SHP77 treated with DMSO at 0.1 percent for 48 hours (cell line): Measurements from ENCODE around the gene THADA.
"Not testable (repeated sequence)": the region's sequence is repeated elsewhere in the genome, so short reads cannot be mapped to it uniquely, and the experiment has no call there.

Experiments used
- DNase-seq: peaks from one replicate; lab custom pipeline; 2025; lab: John Stamatoyannopoulos, UW

Gene THADA

DNA sequence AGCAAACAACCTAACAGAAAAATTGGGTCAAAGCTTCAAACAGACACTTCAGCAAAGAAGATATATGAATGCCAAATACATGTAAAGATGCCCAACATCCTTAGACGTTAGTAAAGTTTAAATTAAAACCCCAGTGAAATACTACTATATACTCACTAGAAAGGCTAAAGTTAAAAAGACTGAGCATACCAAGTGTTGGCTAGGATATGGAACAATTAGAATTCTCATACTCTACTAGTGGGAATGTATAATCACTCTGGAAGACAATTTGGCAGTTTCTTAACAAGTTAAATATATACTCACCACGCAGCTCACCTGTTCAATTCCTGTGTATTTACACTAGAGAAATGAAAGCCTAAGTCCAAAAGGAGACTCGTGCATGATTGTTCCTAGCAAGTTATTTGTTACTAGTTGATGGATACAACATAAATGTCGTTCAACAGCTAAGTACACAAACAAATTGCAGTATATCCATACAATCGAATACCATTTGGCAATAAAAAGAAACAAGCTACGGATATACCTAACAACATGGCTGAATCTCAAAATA lies 185.7 kb downstream of the THADA start:
- no peak for DNase-seq

DNA sequence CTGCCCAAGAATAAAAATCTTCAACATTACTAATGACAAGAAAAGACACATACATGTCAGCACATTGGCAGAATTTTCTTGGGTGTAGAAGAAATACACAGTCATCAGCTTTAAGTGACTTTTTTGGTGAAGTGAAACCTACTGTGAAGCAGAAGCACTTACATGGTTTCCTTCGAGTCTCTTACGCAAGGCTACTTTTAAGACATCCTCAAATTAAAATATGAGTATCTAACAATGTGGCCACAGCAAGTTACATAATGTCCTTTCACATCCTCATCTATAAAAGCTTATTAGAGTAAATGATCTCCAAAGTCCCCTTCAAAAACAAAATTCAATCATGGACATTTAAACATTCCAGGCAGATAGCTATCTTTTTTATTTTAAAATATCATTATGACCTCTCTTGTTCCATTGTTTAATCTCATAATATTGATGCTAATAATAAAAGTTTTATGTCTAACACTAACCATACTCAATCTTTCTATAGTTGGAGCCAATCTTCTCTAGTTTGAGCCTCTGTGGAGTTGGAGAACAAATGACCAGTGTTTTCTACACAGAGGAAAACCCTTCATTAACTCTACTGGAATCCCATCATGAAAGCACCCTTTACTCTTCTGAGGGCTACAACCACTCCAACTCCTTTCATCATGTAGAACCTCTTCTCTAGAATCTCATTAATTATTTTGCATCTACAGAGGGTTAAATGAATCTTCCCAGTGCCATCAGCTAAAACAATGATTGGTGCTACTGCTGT lies 187.3 kb downstream of the THADA start:
- no peak for DNase-seq

DNA sequence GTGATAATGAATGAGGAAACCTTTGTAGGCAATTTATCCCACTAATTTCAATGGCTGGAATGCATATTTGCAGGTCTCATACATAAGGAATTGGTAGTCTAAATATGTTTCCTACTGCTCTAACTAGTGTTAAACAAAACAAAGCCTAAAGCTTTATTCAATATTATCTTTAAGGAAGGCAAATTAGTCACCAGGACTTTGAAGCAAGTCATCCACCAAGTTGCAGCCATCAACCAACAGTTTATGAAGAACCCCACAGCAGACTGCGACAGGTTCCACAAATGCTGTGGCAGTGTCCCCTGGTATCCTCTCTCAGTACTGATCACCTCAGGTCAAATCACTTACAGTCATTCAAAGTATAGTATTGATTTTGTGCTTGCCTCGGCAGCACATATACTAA lies 187.9 kb downstream of the THADA start:
- no peak for DNase-seq

DNA sequence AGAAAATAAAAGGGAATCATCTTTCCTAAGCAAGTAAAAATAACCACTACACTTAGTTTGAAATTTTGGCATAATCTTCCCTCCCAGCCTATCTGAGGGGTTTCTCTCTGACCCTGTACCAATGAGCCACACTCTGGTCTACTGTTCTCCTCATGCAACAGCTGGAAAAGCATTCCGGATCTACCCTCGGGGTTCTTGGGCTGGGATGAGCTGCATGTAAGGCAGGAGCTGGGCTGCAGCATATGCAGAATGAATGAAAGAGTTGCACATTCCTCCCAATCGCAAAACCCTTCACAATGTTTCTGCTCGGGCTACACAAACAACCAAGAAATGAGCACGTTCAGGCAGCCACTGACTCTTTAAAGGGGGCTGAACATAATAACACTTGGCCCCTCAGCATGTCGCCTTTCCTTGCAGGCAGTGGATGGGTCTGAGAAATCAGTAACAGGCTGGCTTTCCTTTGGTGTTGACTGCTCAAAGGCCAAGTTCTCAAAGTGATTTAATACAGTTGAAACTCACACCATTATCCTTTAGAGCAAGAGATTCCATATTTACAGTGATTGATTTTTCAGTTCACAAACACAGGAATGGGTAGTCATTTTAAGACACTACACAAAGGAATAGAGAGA lies 189.1 kb downstream of the THADA start:
- DNase-seq = no peak

DNA sequence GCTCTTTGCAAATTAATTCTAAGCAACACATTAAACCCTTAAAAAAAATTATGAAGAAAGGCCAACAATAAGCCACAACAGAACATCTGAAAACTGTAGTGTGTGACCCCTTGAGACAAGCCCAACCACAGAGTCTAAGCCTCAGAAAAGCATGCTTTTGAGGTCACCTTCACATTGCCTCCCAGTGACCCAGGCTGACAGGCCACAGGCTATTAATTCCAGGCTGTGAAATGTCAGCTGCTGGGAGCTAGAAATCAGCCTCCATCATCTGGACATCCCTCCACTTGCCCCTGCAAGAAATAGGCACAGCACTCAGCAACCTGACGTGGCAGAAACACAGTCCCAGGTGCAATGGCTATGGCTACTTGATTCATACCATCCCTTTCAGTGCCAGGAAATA lies 190.0 kb downstream of the THADA start:
- DNase-seq = no peak

DNA sequence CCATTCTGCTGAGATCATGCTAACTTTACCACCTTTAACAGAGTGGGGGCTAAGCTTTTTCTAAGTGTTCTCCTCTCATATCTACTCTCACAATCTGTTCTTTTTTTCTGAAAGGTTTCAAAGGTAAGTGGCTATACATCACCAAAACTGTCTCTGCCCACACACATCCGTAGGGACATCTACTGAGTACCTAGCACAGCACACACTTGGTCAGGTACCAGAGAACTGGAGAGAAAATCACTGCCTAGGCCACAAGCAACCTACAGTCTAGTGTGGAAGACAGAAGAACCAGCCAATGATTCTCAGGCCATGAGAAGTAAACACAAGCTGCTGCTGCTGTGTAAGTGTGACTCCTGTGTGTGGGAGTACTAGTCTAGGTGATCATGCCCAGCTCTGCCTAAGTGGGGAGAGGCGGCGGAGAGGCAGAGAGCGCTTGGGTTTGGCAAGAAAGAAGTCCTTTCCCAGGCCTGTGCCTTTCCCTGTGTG lies 193.3 kb downstream of the THADA start:
- DNase-seq = no peak

DNA sequence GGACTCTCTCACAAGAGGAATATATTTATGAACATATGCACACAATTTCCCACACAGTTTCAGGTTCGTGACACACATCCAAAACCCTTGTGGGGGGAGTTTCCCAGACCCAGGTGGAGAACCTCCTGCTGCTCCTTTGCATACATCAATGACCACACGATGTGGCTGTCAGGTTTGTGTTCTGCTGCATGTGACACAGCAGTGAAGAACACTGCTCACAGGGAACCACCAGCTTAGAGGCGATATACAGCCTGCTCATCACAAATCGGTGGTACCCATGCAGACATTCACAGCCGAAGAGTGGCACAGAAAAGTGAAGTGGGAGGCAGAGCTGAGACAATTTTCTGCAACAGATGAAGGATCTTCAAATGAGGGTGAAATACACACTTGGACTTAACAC lies 193.8 kb downstream of the THADA start:
- no peak for DNase-seq

DNA sequence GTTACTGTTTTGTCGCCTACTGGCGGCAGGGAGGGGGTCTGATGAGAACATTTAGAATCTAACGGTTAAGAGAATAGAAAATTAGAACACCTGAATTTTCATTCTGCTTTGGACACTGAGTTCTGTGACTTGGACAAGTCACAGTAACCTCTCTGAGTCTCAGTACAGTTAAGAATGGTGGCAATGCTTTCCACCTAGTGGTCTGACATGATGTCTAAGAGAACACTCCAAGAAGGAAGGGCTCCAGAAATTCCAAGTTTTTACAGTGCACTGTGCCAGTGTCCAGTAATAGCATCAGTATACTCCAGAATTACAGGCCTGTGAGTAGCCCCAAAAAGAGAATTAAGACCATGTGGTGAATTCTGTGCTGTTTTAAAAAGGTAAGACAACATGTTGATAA lies 195.3 kb downstream of the THADA start:
- no peak for DNase-seq

DNA sequence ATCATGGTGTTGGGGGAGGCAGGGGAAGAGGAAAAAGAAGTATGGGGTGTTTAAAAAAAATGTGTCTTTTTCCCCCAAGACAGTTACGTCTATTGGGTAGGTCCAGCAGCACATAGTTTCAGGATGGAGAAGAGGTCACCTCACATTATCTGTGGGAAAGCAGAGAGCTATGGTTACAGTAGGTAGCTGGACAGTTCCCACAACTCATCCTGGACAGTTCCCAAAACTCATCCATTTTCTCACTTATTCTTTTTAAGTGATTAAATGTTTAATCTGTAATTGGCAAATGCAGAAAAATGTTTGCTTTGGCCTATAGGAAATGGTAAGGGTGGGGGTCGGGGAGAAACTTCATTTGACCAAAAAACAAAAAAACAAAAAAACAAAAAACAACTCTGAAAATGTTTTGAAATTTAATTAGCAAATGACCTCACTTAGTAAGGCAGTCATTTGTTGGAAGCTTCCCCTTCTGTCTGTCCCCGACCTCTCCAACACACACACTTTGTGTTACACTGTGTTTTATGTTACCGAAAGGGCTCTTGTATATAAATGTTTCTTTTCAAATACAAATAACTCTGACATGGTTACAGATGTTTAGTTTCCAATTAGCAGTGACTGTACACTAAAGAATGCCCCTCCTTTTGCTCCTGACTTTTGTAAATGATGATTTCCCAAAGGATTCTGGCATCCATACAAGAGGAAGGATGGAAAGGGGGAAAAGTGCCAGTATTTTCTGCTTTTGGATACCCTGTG lies 196.1 kb downstream of the THADA start:
- DNase-seq = no peak

DNA sequence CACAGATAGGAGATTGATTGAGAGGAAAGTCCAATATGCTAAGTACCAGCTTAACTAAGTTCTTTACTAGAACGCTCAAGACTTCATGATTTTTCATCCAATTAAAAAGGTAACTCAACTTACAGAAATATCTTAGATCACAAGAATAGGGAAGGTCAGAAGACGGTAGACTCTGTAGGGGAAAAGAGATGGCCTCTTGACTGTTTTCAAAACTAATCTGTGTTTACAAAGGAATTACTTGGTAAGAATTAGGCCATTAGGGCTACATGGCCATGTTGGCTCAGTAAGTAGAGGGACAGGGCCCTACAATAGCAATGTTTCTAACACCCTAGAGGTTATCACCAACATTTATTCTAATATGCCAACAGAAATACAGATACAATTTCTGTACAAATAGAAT lies 196.7 kb downstream of the THADA start:
- DNase-seq = no peak

DNA sequence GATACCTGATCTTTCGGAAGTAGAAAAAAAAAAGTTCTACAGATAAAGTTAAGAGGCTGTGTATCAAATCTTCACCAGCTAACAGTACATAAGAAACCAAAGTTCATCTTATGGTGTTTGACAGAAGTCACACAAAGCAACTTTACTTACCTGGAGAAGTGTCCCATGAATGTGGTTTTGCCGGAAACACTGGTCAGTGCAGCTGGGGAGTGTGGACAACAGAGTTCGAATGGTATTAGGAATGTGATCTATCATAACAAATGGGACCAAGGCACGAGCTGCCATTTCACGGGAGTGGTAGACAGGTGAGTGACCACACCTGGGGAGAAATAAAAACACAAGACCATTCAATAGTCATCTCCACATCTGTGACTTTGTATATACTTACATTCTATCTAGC lies 198.0 kb downstream of the THADA start:
- DNase-seq = no peak

DNA sequence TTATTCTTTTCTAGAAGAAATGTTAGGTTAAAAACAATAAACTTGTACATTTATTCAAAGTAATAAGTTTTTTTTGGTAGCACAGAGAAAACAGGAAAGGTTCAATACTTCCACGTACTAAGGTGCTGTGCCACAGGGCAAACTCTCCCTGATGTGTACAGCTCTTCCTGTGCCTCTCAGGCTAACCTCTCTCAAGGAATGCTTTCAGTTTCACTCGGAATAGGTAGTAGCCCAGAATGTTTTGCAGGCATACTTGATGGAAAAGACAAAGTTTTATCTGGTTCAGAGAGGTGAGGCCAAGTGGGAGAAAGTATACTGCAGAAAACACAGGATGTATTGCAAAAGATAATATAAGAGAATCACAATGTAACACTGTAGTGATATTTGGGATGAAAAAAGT lies 198.4 kb downstream of the THADA start:
- DNase-seq = no peak

DNA sequence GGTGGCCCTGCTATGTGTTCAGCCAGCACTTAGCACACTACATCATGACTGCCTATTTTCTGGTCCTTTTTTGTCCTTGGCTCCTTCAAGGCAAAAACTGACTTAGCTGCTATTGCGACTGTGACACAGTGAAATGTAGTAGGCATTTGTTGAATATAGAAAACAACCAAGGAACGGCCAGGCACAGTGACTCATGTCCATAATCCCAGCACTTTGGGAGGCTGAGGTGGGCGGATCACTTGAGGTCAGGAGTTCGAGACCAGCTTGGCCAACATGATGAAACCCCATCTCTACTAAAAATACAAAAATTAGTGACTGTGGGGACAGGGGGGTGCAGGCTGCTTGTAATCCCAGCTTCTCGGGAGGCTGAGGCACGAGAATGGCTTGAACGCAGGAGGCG lies 199.5 kb downstream of the THADA start:
- not testable (repeated sequence) for DNase-seq

DNA sequence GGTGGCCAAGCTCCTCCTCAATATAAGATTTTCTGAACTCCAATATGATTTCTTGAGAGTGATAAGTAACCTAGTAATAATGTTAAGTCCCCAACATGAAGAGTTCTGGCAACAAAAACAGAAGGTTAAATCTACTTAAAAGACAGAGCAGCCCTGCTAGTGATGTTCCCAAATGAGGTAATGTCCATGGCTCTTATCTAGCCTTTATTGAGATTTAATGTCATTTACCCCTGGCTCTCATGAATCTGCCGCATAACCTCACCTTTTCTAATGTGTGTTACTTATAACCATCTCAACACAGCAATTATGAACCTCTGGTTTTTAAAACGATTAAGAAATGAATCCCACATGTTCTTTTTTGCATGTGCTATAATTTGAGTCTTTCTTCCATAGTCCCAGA lies 201.9 kb downstream of the THADA start:
- DNase-seq = no peak

DNA sequence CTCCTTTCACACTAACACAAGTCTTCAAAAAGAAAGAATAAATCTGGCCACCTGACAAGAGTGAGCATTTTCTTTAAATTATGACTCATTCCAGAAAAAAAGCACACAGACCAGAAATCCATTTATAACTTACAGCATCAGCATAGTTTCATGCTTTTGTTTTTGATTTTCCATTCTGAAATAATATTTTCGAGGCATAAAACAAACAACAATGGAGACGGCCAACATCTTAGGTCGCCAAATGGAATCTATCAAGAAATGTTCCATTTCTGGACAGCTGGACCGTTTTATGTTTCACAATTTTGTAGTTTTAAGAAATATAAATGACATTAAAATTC lies 204.0 kb downstream of the THADA start:
- no peak for DNase-seq

DNA sequence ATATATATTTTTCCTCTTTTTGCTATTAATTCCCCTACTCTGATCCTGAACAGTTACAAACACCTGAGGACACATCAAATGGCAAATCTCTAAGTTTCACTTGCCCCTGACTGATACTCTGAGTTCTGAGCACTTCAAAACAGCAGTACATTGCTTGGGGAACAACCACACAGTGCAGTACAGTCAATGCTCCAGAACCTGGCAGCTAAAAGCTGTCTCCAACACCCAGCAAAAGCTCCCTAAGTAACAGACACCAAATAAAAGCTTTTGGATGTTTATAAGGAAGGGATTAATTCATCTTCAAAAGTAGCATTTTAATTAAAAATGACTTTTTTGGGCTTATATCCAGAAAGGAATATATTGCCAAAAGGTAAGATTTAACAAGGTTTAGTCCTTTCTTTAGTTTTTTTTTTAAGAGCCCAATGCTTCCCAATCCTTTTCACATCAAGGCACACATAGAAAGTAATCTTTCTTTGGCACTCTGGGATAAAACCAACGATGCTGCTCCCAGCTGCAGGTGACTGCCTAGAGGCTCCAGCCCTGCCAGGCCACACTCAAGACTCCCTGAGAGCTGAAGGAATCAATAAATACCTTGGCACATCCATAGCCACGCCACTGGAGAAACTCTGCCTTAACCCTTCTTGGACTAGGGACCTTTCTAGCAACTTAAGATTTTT lies 204.5 kb downstream of the THADA start:
- no peak for DNase-seq

DNA sequence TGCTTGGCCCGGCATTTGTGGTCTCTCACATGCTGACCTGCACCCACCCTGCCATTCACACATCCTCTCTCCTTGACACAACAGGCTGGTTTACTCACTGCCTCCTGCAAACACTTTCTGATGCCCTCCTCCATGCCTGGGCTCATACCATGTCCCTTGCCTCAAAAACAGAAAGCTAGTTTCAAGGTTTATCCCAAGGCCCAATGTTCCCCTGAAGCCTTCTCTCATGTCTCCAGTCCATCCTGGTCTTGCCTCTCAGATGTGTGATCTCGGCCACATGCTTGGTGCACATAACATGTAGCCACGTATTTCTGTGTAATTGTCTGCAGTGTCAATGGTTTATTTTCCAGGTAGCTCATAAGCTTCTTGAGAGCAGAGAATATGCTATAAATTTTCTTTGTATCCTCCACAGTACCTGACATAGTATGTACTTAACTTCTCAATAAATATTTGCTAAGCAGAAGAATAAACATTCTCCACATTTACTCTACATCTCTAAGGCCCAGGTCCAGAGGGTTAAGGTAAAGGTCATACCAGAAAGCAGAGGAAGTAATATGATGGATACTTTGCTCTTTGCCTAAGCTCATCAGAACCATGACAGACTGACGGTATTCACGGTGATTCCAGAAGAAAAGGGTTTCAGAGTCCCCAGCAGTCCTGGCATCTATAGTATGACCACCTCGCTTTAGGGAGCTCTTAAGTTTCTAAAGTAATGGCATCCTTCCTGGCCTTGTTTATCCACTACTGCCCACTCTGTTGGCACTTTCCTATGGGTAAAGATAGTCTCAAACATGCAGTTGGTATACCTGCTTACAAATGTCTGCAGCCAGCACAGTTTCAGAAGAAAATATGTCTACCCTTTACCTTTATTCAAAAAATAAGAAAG lies 206.0 kb downstream of the THADA start:
- DNase-seq = no peak

DNA sequence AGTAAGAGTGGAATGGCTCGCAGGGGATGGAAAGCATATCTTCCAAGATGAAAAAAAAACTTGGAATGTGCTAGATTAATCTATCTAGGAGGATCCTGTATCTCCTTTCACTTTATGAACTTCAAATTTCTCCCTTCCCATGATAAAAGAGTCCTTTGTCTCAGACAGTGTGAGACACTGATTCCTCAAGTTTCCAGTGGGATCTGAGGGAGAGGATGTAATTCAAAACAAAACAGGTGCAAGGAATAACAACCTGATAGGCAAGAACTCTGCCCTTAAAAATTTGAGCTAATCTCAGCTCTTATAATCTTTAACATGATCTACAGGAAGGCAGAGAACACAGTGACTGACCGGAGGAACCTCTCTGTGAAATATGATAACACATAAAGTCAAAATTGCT lies 207.5 kb downstream of the THADA start:
- no peak for DNase-seq

DNA sequence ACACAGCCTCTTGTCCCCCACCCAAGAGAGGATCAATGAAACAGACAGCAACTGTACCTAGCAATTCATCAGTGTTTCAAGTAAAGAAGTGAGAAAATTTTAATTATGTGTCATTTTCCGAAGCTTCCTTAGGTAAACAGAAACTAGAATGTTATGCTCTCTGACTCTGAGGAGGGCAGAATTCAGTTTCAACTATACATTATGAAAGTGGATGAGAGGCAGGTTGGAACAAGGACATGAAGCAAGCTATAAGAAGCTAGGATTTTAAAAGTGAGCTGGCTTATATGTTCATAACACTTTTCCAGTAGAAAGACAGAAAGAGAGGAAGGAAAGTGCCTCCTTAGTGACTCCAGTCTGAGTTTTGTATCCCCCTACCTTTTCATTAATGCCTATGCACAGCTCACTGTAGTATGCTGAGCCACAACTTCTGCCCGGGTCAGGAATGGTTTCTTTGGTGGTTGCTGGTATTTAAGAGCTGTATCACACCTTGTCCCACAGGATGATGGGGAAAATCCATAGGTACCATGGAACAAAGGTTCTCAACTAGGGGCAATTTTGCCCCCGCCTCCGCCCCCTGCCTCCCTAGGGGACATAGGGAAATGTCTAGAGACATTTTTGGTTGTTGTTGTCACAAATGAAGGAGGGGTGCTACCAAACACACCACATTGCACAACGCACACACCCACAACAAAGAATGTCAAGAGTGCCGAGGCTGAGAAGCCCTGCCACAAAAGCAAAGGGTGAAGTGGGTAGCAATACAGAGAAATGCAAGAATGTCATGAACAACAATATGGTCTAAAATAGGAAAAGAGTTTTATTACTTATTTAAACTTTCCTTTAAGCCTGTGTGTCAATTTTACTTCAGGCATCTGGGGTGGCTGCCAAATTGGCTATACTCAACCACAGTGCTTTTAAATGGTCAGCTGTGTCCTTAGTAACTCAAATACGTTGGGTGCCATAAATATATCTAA lies 208.5 kb downstream of the THADA start:
- no peak for DNase-seq

DNA sequence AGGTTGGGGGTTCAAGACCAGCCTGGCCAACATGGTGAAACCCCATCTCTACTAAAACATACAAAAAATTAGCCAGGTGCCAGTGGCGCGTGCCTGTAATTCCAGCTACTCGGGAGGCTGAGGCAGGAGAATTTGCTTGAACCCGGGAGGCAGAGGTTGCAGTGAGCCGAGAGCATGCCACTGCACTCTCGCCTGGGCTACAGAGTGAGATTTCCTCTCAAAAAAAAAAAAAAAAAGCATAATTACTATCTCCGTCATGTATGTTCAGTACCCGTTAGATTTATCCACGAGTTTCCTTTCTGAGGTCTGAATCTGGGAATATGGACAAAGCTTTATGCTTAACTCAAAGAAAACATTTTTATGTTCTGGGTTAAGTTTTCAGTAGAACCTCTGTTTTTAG lies 209.2 kb downstream of the THADA start:
- not testable (repeated sequence) for DNase-seq
